ENCODE results near the gene SHQ1.

Gene SHQ1

DNA sequence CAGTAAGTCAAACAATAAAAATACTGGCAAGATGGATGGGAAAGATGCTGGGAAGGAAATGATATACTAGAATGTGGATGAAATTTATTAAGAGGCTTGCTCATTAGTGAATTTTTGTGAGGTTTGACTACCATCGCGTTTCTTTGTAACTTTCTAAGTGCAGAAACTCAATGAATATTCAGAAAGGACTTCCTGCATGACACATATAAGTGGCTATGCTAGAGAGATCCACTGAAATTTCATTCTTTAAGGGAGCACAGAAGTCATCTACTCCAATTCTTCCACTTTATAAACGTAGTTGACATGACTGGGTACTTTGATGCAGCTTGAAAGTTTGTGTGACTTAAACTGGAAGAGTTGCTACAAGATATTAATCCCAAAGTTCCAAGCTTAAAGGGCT, 88.0 kb downstream of the SHQ1 start:
- H3K27ac ChIP-seq: no peak overlapping the region
- no peaks in the 10 kb centered on the region for H3K4me1 ChIP-seq
- intact Hi-C loops (cut with DNase I; ENCODE audit: low total_unique reads): no loop called here
- no peak overlapping the region for H3K4me3 ChIP-seq
- no peaks in the 10 kb centered on the region for H3K27me3 ChIP-seq
- TF ChIP-seq, protein P1, sequence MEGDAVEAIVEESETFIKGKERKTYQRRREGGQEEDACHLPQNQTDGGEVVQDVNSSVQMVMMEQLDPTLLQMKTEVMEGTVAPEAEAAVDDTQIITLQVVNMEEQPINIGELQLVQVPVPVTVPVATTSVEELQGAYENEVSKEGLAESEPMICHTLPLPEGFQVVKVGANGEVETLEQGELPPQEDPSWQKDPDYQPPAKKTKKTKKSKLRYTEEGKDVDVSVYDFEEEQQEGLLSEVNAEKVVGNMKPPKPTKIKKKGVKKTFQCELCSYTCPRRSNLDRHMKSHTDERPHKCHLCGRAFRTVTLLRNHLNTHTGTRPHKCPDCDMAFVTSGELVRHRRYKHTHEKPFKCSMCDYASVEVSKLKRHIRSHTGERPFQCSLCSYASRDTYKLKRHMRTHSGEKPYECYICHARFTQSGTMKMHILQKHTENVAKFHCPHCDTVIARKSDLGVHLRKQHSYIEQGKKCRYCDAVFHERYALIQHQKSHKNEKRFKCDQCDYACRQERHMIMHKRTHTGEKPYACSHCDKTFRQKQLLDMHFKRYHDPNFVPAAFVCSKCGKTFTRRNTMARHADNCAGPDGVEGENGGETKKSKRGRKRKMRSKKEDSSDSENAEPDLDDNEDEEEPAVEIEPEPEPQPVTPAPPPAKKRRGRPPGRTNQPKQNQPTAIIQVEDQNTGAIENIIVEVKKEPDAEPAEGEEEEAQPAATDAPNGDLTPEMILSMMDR (IDR thresholded peaks at IDR 0.05): no peak
- peaks cover 0 to 3% (median 0%) of the 10 kb centered on the region in 3 donors for H3K36me3 ChIP-seq
- no peaks in the 10 kb centered on the region for H3K9me3 ChIP-seq
- DNase-seq: no peak

DNA sequence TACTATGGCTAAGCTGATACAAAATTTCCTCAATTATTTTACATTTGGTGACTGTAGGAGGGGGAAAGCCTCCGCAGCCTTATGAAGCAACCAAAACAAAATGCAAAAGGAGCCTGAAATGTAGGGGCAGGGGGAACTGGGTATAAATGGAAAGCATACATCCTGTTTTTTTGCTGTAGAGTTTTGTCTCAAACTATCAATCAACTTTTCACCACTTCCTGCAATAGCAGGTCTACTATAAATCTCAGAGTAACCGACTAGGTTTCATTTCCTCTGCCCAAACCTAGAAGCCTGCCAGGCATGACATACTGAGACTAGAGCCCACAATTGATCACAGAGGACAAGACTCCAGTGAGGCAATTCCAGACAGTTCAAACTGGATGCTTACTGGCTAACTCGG, 91.3 kb downstream of the SHQ1 start:
- Histone ChIP-seq H3K27me3 (no peaks in the 10 kb centered on the region), H3K9me3 (no peaks in the 10 kb centered on the region), H3K4me3 (no peak overlapping the region), H3K27ac (no peak overlapping the region), H3K36me3 (peaks cover 0 to 6% (median 0%) of the 10 kb centered on the region in 3 donors), H3K4me1 (no peaks in the 10 kb centered on the region)
- no peak for DNase-seq
- intact Hi-C loops (cut with DNase I; ENCODE audit: low total_unique reads): no loop called here
- TF ChIP-seq, protein P1 (IDR thresholded peaks at IDR 0.05): no peak

DNA sequence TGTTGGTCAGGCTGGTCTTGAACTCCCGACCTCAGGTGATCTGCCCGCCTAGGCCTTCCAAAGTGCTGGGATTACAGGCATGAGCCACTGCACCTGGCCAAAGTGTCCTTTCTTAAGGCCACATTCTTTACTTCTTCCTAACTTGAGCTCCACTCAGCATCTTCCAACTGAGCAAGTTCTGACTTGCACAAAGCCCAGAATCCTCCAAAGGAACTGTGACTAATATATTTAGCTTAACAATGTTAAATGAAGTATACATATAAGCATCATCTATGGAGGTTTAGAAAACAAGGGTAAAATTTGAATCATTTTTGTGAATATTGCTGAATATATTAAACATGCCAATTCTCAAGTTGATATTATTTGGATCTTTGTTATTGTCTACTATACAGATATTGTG, 93.7 kb downstream of the SHQ1 start:
- no peaks in the 10 kb centered on the region for H3K9me3 ChIP-seq
- intact Hi-C loops (cut with DNase I; ENCODE audit: low total_unique reads): no loop called here
- H3K27me3 ChIP-seq: no peaks in the 10 kb centered on the region
- DNase-seq: no peak
- H3K36me3 ChIP-seq: peaks cover 0 to 6% (median 0%) of the 10 kb centered on the region in 3 donors
- no peaks in the 10 kb centered on the region for H3K4me1 ChIP-seq
- no peak overlapping the region for H3K27ac ChIP-seq
- no peak overlapping the region for H3K4me3 ChIP-seq
- TF ChIP-seq, protein P1 (IDR thresholded peaks at IDR 0.05): no peak

DNA sequence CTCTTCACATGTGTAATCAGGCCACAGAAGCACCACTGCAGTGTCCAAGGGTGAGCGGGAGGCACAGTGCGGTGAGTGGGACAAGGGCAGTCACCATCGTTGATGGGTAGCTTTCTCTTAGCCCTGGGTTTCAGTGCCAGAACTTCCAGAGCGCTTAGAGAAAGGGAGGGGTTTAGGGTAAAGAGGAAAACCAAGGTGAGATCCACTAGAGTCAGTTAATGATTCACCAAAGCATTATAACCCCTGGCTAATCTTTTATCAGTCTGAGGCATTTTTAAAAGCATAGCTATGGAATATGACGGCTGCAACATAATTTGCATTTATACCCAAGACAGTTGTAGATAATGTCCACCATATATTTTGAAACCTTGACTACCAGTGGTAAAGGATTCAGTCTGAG, 94.8 kb downstream of the SHQ1 start:
- no peak overlapping the region for H3K4me3 ChIP-seq

DNA sequence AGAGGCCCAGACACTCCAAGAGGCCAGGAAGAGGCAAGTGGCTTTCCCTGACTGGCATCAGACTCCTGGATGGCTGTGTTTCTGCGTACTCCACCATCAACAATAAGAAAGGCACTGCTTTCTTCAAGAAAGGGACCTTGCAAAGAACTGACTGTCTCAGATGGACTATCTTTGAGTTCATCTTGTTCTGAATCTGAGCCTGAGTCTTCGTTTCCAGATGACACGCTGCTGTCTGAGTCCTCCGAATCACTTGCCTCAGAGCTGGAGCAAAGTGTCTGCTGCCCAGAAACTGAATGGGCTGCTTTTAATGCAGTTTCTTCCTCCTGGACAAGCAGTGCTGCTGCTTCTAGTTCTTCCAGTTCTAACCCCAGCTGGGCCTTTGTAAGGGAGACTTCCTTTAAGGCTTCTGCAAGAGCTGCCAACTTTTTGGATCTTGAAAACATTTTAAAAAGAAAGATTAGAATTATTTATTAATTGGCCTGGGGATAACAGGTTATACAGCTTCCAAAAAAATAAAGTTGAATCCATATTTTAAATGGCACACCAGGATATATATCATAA, 97.8 kb downstream of the SHQ1 start:
- H3K27ac ChIP-seq: no peak overlapping the region
- no peak for DNase-seq
- peaks cover 0 to 6% (median 0%) of the 10 kb centered on the region in 3 donors for H3K36me3 ChIP-seq
- no peaks in the 10 kb centered on the region for H3K4me1 ChIP-seq
- TF ChIP-seq, protein P1 (IDR thresholded peaks at IDR 0.05): no peak
- H3K9me3 ChIP-seq: no peaks in the 10 kb centered on the region
- intact Hi-C loops (cut with DNase I; ENCODE audit: low total_unique reads): no loop called here
- H3K27me3 ChIP-seq: no peaks in the 10 kb centered on the region
- no peak overlapping the region for H3K4me3 ChIP-seq

More for the DNA sequence above, 94.8 kb downstream of the SHQ1 start:
- intact Hi-C loops (cut with DNase I; ENCODE audit: low total_unique reads): no loop called here
- TF ChIP-seq, protein P1 (IDR thresholded peaks at IDR 0.05): no peak
- Histone ChIP-seq H3K36me3 (peaks cover 0 to 6% (median 0%) of the 10 kb centered on the region in 3 donors), H3K9me3 (no peaks in the 10 kb centered on the region), H3K27me3 (no peaks in the 10 kb centered on the region), H3K4me1 (no peaks in the 10 kb centered on the region), H3K27ac (no peak overlapping the region)
- no peak for DNase-seq

DNA sequence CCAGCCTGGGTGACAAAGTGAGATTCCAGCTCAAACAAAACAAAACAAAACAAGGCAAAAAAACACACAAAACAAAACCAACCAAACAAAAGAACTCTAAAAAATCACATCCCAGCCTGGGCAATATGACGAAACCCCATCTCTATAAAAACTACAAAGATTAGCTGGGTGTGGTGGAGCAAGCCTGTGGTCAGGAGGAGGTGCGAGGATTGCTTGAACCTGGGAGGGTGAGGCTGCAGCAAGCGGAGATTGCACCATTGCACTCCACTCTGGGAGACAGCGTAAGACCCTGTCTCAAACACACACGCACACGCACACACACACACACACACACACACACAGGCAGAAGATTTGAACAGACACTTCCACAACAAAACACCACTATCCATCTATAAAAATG, 99.6 kb downstream of the SHQ1 start:
- Histone ChIP-seq H3K9me3 (no peaks in the 10 kb centered on the region), H3K36me3 (peaks cover 0 to 6% (median 0%) of the 10 kb centered on the region in 3 donors), H3K27ac (no peak overlapping the region), H3K27me3 (no peaks in the 10 kb centered on the region), H3K4me3 (no peak overlapping the region), H3K4me1 (no peaks in the 10 kb centered on the region)
- TF ChIP-seq, protein P1 (IDR thresholded peaks at IDR 0.05): no peak
- DNase-seq: no peak
- intact Hi-C loops (cut with DNase I; ENCODE audit: low total_unique reads): no loop called here
